T47D (cell line): Measurements from ENCODE around the gene SDC4.

Experiments used
- DNase-seq, 2 experiments: peaks; one replicate each; pipeline versions ENCODE4 v3.0.0 to v3.0.0-alpha.2; 2011 to 2012; ENCODE audit warnings: low read depth in 1 of 2, low spot score in 1 of 2
- JUND ChIP-seq: IDR thresholded peaks from 2 replicates; pipeline ENCODE4 v1.6.1; 2012; ENCODE audit warnings: low read depth
- in situ Hi-C: cut with HindIII; loops from 2 replicates; pipeline ENCODE4 v1.10.0; 2016; ENCODE audit warnings: low sequenced_read_pairs, low pct_unique_long_range_greater_than_20kb

SDC4 gene

GRCh38 chr20:45345104-45345936, 2.9 kb downstream of the SDC4 start:
- in situ Hi-C loops: no loop called here
- DNase-seq: peak; percentile 80 to 88
- no peak for TF ChIP-seq JUND

- in situ Hi-C loops: no loop called here
These were observed 3.9 kb downstream of the SDC4 start for GRCh38 chr20:45344168-45344860.

DNA sequence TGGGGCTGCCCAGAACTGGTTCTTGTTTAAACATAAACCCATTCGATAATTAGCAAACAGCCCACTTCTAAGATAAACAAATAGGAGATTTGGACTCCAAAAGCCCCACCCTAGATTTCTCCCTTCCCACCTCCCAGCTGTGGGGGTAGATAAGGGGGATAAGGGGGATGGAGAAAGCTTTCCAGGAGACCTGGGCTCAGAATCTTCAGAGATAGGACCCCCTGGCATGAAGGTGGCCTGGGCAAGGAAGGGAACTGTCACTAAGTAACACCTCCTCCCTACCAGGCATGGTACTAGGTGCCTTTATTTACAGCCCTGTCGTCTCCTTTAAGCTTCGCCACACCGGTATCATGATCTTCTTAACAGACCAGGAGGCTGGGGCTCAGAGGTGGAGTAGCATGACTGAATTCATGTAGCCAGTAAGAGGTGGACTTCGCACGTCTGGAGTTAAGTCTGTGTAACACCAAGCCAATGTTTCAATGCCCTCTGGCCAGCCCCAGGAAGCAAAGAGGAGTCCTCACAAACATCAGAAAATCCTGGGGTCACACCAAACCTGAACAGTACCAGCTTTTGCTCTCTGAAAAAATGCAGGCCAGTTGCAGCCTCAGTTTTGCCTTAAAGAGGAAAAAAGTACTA, 4.6 kb downstream of the SDC4 start:
- peak in 1 of 2 experiments; percentile 63 for DNase-seq
- no peak; the same call in 1 of the 2 replicates for TF ChIP-seq JUND
- in situ Hi-C loops: no loop called here

More at GRCh38 chr20:45344168-45344860, 3.9 kb downstream of the SDC4 start:
- DNase-seq: peak in 1 of 2 experiments; percentile 72
- peak; percentile 54; the same call in 1 of the 2 replicates for TF ChIP-seq JUND

DNA sequence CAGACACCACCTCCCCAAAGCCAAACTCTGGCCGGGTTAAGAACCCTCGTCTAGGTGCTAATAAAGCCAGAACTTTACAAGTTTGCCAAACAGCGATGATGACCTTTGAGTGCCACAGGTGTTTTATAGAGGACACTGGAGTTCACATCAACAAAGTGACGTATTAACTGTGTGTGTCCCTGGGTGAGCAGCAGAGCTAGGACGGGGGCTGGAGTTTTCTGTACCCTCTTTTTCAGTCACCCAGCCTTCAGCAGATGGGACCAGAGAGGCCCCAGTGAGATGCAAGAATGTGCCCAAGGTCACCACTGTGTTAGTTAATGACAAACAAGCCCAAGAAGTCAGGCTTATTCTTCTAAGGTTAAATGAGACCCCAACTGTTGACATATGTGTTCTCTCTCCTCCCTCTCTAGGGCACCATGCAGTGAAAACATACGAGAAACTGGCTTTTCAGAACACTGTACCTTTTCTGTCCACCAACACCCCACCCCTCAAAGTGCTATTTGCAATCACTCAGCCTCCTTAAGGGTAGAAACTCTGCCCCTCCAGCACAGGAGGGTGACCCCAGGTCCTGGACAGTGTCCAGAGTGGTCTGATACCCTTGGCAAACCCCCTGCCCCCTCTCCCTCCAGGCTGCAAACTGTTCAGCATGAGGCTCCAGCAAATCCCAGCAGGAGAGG, 5.2 kb downstream of the SDC4 start:
- no peak for DNase-seq
- TF ChIP-seq JUND: no peak
- in situ Hi-C loops: no loop called here

DNA sequence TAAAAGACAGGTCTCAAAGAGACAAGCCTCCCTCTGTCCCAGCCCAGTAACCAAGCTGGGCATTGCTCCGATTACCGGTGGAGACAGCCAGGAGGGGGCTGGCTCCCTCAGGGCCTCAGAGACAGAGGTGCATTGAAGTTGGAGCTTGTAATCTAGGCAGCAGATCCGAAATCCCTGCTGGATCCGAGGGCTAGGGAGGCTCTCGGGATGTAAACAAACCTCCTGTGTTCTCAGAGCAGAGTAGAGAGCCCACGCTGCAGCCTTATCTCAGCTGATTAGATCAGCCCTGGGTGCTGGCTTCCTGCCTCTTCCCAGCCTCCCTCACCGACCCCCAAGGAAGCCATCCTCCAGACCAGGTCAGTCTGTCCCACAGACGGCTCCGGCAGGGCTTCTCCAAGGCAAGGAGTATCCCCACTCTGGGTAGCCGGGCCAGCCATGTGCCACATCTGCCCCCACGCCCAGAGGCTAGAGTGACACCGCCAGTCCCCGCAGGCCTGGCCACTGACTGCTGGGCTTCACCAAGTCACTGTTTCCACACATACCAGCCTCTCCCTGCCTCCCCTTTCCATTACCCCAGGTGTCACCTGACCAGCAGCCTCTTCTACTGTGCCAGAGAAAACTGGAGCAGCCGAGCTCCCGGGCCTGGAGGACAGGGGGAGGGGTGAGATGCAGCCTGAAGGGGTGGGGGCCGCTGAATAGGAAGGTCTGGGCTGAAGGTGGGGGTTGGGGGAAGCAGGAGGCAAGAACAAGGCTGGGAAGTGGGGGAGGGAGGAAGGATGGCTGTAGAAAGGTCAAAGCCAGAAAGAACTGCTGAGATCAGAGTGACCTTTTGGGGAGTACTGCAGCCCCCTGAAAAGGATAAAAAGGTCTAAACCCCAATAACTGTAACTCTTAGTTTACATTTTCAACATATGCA, 6.0 kb downstream of the SDC4 start:
- in situ Hi-C loops: no loop called here
- DNase-seq: peak; percentile 79 to 83
- TF ChIP-seq JUND: no peak; the same call in 1 of the 2 replicates

DNA sequence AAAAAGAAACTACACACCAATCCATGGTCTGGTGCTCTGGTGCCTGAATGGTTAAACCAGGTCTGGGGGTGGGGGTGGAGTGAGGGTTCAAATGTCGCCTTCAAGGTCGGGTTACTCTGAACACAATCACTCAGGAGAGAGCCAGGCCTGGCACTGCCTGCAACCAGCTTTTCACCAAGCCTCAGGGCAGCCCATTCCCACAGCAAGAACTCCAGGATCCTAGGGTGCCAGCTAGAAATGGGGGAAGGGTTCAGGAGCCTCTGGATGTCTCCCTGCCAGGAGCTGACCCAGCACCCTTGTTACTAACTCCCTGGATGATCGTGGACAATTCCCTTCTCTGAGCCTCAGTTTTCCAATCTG, 6.7 kb downstream of the SDC4 start:
- no peak for DNase-seq
- in situ Hi-C loops: no loop called here
- no peak for TF ChIP-seq JUND

GRCh38 chr20:45340951-45341350, 7.3 kb downstream of the SDC4 start:
- in situ Hi-C loops: no loop called here
- TF ChIP-seq JUND: no peak
- peak in 1 of 2 experiments; percentile 60 for DNase-seq

- DNase-seq: peak in 1 of 2 experiments; percentile 26
- TF ChIP-seq JUND: no peak
- in situ Hi-C loops: no loop called here
These were observed 7.9 kb downstream of the SDC4 start for GRCh38 chr20:45340236-45340847.

DNA sequence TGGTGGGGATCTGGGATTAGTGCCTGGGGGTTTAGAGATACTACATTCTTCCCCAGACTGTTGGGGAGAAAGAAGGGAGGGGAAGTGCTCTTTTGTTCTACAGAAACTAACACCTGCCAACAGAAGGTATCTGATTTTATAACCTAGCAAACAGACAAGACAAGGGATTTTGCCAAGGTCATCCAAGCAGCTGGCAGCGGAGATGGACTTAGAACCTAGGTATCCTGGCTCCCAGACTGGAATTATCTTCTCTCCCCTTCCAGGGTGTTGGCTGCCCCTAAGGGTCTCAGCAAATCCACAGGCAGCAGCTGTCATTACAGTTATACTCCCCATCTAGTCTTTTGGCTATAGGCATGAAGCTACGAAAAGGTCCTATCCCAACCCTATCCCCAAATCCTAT, 8.4 kb downstream of the SDC4 start:
- TF ChIP-seq JUND: no peak
- in situ Hi-C loops: no loop called here
- peak in 1 of 2 experiments; percentile 3 for DNase-seq

DNA sequence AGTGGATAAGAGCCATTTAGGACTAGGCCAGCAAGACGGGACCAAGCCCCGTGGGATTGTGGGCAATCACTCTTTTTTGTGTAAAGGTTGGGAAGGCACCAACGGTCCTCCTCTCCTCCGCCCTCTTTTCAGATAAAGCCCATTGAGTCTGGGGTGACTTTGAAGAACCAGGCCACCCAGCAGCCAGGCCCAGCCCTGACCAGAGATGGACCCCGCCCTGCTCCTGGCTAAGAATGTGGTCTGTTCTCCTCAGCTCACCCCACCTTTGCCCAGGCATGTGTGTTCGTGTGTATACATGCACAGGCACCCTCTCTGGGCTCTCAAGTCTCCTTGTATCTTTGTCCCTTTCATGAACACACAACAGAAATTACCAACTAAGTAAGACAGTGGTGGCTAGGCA, 9.1 kb downstream of the SDC4 start:
- TF ChIP-seq JUND: no peak
- DNase-seq: peak in 1 of 2 experiments; percentile 1
- in situ Hi-C loops: no loop called here
